Stimulated activated CD4-positive, alpha-beta T cell treated with anti-CD3 and anti-CD28 coated beads, Interleukin-4, amount 100 ng/mL, for 24 hours (primary cell): ENCODE data around the gene PRKCQ.
A peak's percentile ranks its signal among the peaks of the same experiment; 100 is the strongest.
"Not testable (repeated sequence)": the region's sequence is repeated elsewhere in the genome, so short reads cannot be mapped to it uniquely, and the experiment has no call there.

Experiments
- DNase-seq: peaks from one replicate; pipeline ENCODE4 v3.0.0-alpha.2; 2020

The PRKCQ gene

DNA sequence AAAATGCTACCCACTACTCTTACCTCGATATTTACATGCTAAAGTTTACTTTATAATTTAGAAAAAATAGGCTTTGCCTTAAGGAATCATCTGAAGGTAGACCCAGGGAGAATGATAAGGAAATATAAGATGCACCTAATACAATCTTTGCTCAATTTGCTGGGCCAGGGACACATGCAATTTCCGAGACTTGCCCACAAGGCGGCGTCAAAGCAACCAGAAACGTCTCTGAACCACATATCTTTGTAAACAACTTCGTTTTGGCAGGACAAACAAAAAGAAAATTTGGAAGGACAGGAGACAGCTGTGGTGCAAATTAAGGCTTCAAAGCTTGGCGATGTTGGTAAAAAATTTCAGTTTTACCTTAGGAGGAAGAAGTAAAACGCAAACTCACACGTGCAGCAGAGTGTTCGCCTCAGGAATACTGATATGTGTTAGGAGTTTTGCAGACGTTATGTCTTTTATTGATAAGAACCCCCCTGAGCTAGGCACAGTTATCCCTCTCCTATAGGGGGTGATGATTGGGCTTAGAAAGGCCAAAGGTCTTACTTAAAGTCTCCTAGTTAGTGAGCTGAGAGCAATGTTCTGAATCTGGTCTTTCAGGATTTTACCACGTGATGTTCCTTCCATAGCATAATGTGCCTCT is 134.3 kb downstream of the PRKCQ start:
- DNase-seq = peak; percentile 71

DNA sequence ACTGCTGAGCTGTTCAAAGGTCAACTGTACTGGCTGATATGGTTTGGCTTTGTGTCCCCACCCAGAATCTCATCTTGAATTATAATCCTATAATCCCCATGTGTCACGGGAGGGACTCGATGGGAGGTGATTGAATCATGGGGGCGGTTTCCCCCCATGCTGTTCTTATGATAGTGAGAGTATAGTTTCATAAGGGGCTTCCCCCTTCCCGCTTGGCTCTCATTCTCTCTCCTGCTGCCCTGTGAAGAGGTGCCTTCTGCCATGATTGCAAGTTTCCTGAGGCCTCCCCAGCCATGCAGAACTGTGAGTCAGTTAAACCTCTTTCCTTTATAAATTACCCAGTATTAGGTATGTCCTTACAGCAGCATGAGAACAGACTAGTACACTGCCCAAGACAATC is 140.2 kb downstream of the PRKCQ start:
- DNase-seq = not testable (repeated sequence)

DNA sequence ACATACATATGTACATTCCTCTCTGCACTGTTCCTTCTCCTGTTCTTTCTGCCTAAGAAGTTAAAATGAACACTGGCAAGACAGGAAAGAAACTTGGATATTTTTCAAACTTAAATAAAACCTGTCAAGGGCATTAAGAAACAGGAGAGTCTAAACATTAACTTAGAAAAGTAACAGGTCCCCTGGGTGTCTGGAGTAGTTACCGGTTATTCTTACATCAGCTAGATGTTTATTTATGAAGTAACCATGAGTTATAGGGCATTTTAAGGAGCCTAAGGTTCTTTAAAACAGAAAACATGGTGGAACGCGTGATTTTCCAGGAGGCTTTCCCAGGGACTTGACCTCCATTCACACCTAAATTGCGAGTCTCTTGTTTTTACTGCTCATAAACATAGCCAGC is 148.2 kb downstream of the PRKCQ start:
- DNase-seq = no peak

DNA sequence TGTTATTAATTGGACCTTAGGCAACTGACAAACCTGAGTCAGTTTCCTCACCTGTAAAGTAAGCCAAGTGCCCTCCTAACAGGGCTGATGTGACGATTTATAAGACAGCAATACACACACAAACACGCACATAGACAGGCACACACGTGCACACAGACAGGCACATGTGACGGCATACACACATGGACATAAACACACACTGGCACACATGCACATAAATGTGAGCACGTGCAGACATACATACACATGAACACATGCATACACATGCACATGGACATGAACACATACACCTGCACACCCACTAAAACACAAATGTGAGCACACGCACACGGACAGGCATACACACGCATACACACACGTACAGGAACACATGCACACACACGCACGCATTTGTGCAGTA is 148.9 kb downstream of the PRKCQ start:
- DNase-seq = no peak

DNA sequence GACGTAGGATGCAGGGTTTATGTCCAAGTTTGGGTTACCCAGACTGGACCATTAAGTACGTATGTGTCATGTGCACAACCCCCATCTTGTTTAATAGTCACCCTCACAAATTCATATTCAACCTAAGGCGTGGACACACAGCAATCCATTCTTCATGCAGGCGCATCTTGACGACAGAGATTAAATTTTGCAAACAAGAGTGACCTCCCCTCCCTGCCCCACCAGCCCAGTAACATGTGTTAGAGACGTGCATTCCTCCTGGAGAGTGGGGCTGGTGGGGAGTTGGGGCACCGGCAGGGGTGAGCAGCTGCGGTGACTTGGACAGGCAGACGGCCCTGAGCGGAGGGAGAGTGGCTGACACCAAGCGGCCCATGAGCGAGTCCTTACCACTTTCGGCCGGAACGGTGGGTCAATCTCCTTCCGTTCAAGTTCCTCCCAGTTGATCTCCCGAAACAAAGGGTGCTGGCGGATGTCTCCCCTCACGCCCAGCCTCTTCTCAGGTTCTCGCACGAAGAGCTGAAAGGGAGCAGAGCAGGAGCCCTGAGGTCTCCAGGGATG is 149.6 kb downstream of the PRKCQ start:
- no peak for DNase-seq

DNA sequence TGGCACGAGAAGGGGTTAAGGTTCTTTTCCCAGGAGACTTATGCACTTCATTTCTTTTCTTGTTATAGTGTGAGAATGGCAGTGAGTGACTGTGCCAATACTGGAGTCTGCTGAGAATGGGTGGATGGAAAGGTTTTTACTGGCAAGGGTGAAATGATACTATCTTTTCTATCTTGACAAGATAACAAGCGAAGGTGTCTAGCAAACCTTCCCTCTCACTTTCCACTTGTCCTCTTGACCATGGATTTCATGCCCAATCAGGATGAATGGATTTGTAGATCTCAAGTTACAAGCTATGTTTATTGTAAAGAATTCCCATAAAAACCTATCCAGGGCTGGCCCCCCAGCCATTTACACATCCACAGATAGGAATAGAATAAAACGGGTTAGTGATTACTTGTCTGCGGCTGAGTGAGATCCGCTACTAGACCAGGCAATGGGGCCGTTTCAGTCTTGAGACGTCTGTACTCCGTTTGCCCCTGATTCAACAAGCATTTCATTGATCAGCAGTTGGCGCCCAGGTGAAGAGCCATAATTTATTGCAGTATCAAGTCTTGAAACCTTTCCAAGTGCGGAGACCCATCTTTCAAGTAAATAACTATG is 152.6 kb downstream of the PRKCQ start:
- DNase-seq = no peak

DNA sequence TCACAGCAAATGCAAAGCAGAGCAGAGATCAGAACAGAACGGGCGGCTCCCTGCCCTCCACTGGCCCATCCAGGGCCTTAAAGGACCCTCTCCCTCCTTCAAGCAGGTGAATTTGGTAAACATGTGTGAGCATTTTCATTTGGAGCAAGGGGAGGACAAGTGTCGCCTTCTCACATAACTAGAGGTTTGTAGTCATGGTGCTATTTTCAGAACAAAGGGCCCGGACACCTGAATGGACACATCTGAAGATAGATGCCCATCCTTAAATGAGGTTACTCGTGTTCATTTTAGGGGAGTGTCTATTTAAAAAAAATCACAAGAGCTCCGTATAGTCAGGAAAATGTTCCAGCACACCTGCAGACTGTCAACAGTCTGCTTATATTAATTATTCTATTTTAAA is 153.8 kb downstream of the PRKCQ start:
- no peak for DNase-seq

DNA sequence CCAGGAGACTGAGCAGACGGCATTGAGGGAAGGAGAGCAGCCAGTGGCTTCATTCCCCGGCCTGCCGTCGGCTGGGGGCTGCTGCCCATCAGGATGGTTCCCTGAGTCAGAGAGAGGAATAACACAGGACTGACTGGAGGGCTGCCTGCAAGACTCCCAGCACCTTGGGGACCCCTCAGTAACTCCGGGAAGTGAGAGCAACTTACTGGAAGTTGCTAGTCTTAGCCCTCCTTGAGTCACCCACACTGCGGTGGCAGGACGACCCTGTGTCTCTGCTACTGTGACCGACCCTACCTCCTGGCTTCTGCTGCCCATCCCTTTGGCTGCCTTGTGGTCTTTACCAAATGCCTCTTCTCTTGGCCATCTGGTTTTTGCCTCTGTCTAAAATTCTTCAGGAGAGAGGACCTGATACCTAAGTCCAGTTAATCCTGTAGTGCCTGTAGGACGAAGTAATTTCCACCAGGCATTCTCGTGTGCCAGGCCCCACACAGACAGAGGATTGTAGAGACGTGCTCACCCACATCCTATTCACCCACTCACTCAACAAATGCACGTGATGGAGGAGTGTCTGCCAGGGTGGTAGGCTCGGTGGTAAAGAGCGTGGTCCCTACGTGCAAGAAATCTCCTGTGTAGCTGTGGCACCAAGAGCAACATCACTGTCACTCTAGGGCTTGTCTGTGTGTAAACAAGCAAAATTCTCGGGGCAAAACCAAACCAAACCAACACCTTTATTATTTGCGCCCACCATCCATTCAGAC is 156.5 kb downstream of the PRKCQ start:
- no peak for DNase-seq

DNA sequence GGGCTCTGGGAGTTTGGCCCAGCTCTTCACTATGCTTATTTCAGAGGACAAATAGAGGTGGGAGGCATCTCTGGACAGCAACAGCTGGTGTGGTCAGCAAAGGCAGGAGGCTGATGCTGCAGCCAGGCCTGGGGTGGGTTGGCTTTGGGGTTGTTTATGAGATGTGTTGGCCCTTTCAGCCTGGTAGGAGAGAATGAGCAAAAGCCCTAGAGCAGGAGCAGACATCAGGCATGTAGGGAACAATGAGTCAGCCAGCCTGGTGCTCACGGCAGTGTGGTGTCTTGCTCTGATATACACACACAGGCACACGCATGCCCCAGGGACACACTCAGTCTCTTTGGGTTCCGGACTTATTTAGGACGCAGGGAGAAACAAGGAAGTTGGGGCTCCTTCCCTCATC is 157.1 kb downstream of the PRKCQ start:
- peak; percentile 67 for DNase-seq

DNA sequence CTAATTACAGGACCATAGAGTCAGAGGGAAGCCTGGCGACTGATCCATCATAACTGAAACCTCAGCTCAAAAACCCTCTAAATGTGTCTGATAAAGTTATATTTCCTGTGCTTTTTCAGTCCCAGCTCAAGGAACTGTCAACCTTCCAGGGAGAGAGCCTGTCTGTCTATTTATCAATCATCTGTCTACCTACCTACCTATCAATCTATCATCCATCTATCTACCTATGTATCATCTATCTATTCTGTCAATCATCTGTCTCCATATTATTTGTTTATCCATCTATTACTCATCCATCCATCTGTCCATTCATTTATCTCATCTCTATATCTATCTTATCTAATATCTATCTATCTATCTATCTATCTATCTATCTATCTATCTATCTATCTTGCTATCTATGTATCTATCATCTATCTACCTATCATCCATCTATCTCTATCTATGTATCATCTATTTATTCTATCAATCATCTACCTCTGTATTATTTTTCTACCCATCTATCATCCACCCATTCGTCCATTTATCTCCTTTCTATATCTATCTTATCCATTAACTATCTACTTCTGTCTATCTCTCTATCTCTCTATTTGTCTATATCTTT is 161.4 kb downstream of the PRKCQ start:
- no peak for DNase-seq

DNA sequence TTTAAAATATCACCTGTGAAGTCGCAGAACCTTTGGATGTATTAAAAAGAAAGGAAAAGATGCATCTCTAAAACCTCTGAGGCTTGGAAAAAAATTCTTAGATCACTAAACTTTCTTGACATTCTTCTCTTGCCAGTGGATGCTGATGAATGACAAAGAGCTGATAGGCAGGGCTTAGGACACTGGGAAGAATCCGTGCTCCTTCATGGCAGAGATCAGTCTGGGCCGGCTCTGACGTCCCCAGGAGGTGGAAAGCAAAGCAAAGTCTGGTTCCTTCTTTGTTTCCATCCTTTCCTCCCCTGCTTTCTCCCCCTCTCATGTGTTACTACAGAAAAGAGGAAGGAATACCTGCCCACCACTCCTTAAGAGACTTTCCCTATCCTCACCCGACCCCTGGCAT is 161.9 kb downstream of the PRKCQ start:
- DNase-seq = no peak

DNA sequence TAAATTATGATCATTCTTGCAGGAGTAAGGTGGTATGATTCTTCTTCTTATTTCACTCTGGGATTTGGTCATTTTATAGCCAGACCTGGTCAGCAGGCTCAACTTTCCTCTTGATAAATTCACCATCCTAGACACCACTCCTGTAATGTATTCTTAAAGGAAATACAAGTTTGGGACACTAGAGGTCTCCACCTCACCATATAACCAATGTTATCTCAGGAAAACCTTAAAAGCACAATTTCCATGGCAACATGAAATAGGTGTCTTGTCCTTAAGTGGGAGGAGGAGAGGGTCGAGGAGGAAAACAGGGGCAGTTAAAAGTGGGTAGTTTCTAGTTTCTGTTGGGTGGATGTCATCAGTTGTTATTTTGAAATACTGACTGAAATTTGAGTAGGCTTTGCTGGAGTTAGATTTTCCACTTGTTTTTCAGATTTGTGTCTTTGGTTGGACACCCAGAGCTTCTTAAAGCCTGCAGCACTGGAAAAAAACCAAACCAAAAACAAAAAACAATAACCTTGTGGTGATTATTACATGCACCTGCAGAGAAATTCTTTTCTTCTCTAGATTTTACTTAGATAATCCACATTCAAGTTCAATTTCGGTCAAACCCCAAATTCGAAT is 163.1 kb downstream of the PRKCQ start:
- DNase-seq = peak; percentile 25

DNA sequence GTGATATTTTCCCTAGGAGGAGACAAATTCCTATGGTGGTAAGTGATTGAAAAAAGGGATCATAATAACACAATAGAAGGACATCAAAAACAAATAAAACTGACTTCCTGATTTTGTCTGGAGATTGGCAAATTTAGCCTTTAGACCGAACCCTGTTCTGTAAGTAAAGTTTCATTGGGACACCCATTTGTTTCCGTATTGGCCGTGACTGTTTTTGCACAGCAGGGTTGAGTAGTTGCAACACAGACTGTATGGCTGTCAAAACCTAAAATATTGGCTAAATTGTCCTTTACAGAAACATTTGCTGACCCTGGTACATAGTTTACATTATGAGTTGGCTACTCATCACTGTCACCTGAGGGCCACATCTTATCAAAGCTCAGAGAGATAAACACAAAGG is 168.6 kb downstream of the PRKCQ start:
- no peak for DNase-seq

DNA sequence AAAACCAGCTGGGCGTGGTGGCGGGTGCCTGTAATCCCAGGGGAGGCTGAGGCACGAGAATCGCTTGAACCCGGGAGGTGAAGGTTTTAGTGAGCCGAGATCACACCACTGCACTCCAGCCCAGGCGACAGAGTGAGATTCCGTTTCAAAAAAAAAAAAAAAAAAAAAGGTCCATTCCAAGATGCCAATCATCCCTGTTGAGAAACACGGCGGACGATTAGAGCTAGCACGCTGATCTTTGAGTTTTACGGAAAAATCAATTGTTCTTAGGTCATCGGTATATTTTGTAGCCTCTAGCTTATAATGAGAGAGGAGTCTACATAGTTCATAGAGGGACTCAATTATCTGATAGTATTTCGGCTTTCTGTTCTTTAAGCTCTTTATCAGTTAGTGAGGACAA is 169.2 kb downstream of the PRKCQ start:
- DNase-seq = no peak

DNA sequence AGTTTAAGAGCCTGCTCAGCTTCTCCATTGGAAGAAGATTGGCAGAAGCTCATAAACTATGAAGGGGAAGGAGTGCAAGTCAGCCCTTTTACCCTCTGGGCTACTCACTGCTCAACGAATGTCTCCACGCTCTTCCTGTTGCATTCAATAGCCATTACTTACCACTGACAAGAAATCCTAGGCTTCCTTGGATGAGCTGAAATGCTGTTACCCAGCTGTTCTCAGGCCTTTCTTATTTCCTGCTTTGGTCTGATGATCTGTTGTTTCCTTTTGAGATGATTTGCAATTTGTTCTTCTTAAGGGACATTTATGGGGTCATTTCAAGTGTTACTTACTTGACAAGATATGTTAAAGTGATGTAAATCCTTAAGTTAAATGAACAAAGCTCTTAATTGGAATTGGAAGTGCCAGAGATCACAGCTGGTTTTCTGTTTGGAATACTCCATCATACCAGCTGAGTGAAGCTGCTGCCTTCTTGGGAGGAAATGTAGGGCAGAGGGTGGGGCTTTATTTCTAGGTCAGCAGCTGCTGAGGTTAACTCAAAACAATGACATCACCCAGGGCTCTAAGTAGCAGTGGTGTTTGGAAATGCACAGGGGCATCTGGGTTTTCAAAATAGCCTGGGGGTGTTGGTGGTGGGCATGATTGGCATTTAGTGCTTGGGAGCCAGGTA is 170.0 kb downstream of the PRKCQ start:
- peak; percentile 46 for DNase-seq

DNA sequence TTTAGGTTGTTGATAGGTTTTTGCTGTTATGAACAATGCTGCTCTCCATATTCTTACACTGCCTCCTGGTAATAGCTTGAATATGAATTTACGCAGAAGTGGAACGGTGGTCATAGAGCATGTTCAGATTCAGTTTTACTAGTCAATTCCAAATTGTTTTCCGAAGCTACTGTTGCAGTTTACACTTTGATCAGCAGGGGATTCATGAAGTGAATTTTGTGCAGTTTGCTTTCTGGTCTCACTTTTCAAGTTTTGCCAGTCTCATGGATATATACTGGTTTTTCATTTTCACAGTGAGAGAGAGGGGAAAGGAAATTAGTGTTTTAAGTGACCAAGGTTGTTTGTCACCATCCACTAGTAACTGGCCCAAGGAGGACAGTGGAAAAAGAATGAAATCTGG is 171.3 kb downstream of the PRKCQ start:
- no peak for DNase-seq

DNA sequence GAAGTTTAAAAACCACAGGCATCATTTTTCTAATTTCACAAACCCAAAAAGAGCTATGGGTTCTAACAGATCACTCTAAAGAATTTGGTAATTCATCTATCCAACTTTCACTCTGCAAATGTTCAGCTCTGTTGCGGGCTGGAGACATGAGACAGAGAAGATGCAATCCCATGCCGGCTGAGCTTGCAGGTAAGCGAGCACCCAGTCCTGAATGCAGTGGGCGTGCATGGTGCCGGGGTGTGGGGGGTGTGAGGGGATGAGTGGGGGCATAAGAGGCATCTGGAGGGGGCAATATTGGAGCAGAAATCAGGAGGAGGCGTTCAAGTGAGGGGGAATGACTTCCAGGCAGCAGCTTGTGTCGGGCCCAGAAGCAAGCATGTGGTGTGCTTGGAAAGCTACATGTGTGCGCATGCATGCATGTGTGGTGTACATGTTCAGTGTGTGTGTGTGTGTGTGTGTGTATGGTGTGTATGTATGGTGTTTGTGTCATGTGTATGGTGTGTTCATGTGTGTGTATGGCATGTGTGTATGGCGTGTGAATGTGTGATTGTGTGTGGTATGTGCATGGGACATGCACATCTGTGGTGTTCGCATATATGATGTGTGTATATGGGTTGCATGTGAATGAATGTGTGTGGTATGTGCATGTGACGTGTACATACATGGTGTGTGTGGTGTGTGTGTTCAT is 172.9 kb downstream of the PRKCQ start:
- peak; percentile 37 for DNase-seq

DNA sequence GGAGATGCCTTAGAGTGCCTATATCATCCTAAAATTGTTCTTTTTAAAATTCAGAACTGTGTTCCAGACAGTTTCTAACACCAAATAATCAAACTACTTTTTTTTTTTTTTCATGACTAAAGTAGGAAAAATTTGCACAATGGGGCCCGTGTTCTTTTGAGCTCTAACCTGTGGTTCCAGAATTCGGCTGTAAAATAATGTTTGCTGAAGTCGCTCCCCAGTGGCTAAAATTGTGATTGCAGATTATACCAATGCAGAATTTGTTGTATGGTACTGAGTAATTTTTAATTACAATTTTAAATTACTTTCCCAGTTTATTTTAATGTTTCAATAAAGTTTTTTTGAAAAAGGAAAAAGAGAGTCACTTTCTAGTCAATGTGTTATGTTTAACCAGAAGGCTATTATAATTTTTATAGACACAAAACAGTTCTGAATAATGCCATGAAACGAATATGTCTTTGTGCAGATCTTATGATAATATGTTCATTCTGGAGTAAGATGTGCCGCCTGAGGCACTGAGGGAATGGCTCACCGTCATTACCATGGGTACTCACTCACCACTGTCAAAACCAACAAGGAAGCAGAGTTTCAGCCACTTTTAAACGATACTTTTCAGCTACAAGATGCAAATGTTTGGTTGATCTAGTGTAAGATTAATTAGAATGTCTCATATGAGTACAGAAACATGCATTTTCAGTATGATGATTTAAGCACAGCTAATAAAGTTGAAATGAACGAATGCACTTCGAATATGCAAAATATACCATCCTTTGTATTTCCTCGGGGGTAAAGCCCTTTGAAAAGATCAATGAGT is 173.6 kb downstream of the PRKCQ start:
- peak; percentile 43 for DNase-seq

DNA sequence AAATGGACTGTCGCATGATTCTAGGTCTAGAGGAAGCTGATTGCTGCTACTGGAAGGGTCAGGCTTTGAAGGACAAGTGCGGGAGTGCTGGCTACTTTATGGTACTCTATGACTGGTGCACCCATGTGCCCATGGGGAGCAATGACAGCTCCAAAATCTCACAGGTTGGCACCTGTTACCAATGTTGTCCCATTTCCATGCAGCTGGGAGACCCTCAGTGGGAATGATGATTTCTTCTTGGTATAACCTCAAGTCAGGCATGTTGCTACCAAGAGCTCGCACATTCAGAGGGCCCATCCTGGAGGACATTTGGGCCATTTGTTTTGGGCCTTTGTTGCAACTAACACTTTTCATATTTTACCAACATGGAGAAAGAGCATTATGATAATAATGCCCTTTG is 174.4 kb downstream of the PRKCQ start:
- DNase-seq = no peak

DNA sequence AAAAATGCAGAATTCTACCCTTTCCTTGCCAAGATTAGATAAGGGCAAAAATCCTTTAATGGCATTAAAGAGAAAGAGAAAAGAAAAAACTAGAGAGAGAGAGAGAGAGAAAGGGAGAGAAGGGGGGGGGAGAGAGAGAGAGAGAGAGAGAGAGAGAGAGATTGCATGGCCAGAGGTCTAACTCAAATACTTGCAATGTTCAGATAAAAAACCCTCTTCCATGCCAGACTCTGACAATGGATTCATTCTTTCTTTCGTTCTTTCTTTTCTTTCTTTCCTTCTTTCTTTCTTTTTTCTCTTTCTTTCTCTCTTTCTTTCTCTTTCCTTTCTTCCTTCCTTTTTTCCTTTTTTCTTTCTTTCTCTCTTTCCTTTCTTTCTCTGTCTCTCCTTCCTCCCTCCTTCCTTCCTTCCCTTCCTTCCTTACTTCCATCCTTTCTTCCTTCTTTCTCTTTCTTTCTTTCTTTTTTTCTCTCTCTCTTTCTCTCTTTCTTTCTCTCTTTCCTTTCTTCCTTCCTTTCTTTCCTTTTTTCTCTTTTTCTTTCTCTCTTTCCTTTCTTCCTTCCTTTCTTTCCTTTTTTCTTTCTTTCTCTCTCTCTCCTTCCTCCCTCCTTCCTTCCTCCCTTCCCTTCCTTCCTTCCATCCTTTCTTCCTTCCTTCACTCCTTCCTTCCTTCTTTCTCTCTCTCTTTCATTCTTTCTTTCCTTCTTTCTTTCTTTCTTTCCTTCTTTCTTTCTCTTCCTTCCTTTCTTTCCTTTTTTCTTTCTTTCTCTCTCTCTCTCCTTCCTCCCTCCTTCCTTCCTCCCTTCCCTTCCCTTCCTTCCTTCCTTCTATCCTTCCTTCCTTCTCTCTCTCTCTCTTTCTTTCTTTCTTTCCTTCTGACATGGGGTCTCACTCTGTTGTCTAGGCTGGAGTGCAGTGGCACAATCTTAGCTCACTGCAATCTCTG is 175.7 kb downstream of the PRKCQ start:
- no peak for DNase-seq
